AG04449 (cell line): Measurements from ENCODE around the gene NBEAL1.
"Not testable (repeated sequence)": the region's sequence is repeated elsewhere in the genome, so short reads cannot be mapped to it uniquely, and the experiment has no call there.

Experiments
- CTCF ChIA-PET: fragments of 350-600 bp; formaldehyde crosslinking; extraction: SDS; loops from one replicate; lab custom pipeline; 2021; ENCODE audit warnings: antibody characterized with exemption; lab: Yijun Ruan, JAX
- POLR2A ChIA-PET: fragments of 400-600, 350-600 bp; formaldehyde crosslinking; extraction: SDS; loops from one replicate; lab custom pipeline; 2020; ENCODE audit warnings: antibody characterized with exemption, inconsistent platforms; lab: Yijun Ruan, JAX
- DNase-seq: peaks from one replicate; pipeline ENCODE4 v3.0.0-alpha.2; 2010; ENCODE audit warnings: low read depth, low spot score
- H3K4me3 ChIP-seq: 2 replicates; pipeline ENCODE4 v1.5.1; 2011; ENCODE audit warnings: low read depth, mild to moderate bottlenecking, control low read depth, low read length
- CTCF ChIP-seq: IDR thresholded peaks from one replicate; pipeline ENCODE4 v1.5.1; 2011; ENCODE audit warnings: mild to moderate bottlenecking, moderate library complexity, low read length, control low read depth, inconsistent platforms; ENCODE audit not compliant: insufficient read depth; ENCODE audit errors: missing control alignments

The NBEAL1 gene

DNA sequence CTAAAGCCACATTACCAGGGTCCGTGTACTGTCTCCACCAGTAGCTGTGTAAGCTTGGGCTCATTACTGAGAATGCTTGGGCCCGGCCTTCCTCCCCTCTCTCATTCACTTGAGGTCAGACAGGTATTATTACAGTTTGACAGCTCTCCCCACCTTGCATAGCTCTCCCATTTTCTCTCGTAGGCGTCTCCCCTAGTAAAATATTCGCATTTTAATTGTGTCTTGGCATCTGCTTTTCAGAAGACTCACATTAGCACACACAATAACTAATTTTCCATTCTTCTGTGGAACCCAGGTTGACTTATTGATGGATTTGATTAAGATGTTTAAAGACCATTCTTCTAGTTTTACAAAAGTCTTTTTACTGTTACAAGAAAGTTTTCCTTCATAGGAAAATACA, 153.1 kb downstream of the NBEAL1 start:
- ChIA-PET CTCF (no interaction called here), POLR2A (no interaction called here)
- no peak overlapping the region for H3K4me3 ChIP-seq
- no peak for DNase-seq
- no peak for TF ChIP-seq CTCF

DNA sequence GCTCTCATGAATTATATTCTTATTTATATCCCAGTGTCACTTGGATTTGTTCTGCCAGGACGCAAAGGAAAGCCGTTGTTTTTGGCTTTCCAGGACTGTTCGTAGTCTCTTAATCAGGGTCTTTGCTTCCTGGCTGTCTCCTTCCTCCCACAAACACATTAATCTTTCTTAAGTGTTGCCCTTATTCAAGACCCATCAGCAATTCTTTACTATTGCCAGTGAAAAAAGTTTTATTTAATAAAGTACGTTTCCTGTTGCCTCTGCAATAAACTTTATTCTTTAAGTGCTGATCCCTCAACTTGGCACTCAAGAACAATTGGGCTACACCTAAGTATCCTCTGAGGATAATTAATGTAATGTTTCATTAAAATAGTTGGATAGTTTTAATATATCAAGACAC, 155.8 kb downstream of the NBEAL1 start:
- no peak for DNase-seq
- H3K4me3 ChIP-seq: no peak overlapping the region
- ChIA-PET CTCF (no interaction called here), POLR2A (no interaction called here)
- no peak for TF ChIP-seq CTCF

DNA sequence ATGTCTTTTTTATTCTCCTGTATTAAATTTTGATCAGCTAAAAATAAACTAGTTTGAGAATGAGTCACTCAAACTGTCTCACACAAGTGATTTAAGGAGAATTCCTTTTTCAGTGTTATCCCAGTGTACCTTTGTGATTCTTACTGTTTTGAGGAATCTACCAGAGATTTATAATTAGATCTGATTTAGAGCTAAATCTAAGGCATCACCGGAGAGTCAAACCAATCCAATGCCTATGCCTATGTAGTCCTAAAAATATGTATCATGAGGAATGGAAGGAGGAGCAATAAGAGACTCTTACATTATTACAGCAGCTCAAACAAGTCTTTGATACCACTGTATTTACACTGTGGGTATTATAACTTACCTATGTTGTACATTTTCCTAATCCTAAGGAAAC, 160.7 kb downstream of the NBEAL1 start:
- ChIA-PET POLR2A (no interaction called here), CTCF (interaction anchor here (0.7 to 1.9 kb wide), 5 partner anchors 9 to 640 kb away, joined by 3 to 5 read pairs (median 3); partner anchors contain the start of gene CYP20A1)
- TF ChIP-seq CTCF: no peak
- no peak for DNase-seq
- H3K4me3 ChIP-seq: no peak overlapping the region

- ChIA-PET POLR2A (no interaction called here), CTCF (interaction anchor here (1.3 to 1.9 kb wide), 2 partner anchors 7 to 733 kb away, joined by 3 to 5 read pairs; no protein-coding TSS in a partner anchor)
- no peak overlapping the region for H3K4me3 ChIP-seq
- no peak for TF ChIP-seq CTCF
- no peak for DNase-seq
Observed at GRCh38 chr2:203177361-203177760, 162.7 kb downstream of the NBEAL1 start.

GRCh38 chr2:203185864-203186263, 171.2 kb downstream of the NBEAL1 start:
- ChIA-PET CTCF (interaction anchor here (0.8 kb wide), 1 partner anchor 12 kb away, joined by 3 read pairs; no protein-coding TSS in a partner anchor), POLR2A (no interaction called here)
- DNase-seq: no peak
- TF ChIP-seq CTCF: no peak
- H3K4me3 ChIP-seq: no peak overlapping the region

- CTCF ChIA-PET, POLR2A ChIA-PET, DNase-seq, H3K4me3 ChIP-seq: not testable (repeated sequence)
Observed at GRCh38 chr2:203190547-203190946, 175.9 kb downstream of the NBEAL1 start.

DNA sequence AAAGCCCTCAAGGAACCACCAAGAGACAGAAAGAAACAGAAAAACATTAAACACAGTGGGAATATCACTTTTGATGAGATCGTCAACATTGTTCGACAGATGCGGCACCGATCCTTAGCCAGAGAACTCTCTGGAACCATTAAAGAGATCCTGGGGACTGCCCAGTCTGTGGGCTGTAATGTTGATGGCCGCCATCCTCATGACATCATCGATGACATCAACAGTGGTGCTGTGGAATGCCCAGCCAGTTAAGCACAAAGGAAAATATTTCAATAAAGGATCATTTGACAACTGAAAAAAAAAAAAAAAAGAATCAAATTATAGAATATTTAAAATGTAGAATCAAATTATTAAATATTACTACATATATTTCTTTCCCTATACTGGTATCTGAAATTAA, 176.4 kb downstream of the NBEAL1 start:
- POLR2A ChIA-PET, DNase-seq, H3K4me3 ChIP-seq, CTCF ChIA-PET: not testable (repeated sequence)
